GM06990 (cell line): ENCODE data around the gene LIN28A.

Experiments used
- DNase-seq: peaks from one replicate; pipeline ENCODE4 v3.0.0-alpha.2; 2011; ENCODE audit not compliant: insufficient read length; ENCODE audit errors: extremely low read depth
- H3K27me3 ChIP-seq: replicated peaks from 2 replicates; pipeline ENCODE4 v1.6.0; 2011; ENCODE audit warnings: low read length; ENCODE audit not compliant: control insufficient read depth, insufficient read depth
- H3K36me3 ChIP-seq: 2 replicates; pipeline ENCODE4 v1.5.1; 2011; ENCODE audit warnings: low read length; ENCODE audit not compliant: control insufficient read depth, insufficient read depth
- H3K4me3 ChIP-seq: replicated peaks from 2 replicates; pipeline ENCODE4 v1.5.1; 2011; ENCODE audit warnings: low read depth, mild to moderate bottlenecking, control low read depth, low read length
- CTCF ChIP-seq: IDR thresholded peaks from 2 replicates; pipeline ENCODE4 v1.5.1; 2011; ENCODE audit warnings: low read length, control low read depth, mild to moderate bottlenecking, inconsistent platforms; ENCODE audit not compliant: insufficient read depth, poor library complexity, severe bottlenecking

The LIN28A gene

GRCh38 chr1:26391450-26391849 is 19.2 kb upstream of the LIN28A start:
- DNase-seq = no peak
- Histone ChIP-seq H3K4me3 (no peak overlapping the region), H3K36me3 (no peaks in the 10 kb centered on the region), H3K27me3 (no peaks in the 10 kb centered on the region)
- peak; percentile 61 for TF ChIP-seq CTCF

GRCh38 chr1:26395754-26396153 is 14.9 kb upstream of the LIN28A start:
- no peak for DNase-seq
- TF ChIP-seq CTCF = no peak

GRCh38 chr1:26399034-26399433 is 11.6 kb upstream of the LIN28A start:
- H3K4me3 ChIP-seq = no peak overlapping the region
- no peaks in the 10 kb centered on the region for H3K27me3 ChIP-seq
- no peaks in the 10 kb centered on the region for H3K36me3 ChIP-seq
- DNase-seq = no peak
- TF ChIP-seq CTCF = no peak

More at GRCh38 chr1:26395754-26396153, 14.9 kb upstream of the LIN28A start:
- Histone ChIP-seq H3K4me3 (no peak overlapping the region), H3K27me3 (no peaks in the 10 kb centered on the region), H3K36me3 (no peaks in the 10 kb centered on the region)

- no peak for TF ChIP-seq CTCF
- Histone ChIP-seq H3K27me3 (no peaks in the 10 kb centered on the region), H3K4me3 (no peak overlapping the region), H3K36me3 (no peaks in the 10 kb centered on the region)
- no peak for DNase-seq
These were observed 8.7 kb upstream of the LIN28A start for GRCh38 chr1:26401891-26402290.

GRCh38 chr1:26403656-26404055 is 7.0 kb upstream of the LIN28A start:
- Histone ChIP-seq H3K27me3 (no peaks in the 10 kb centered on the region), H3K36me3 (no peaks in the 10 kb centered on the region), H3K4me3 (no peak overlapping the region)
- no peak for DNase-seq
- no peak for TF ChIP-seq CTCF

- DNase-seq = no peak
- Histone ChIP-seq H3K27me3 (no peaks in the 10 kb centered on the region), H3K4me3 (no peak overlapping the region), H3K36me3 (no peaks in the 10 kb centered on the region)
- TF ChIP-seq CTCF = no peak
These were observed 6.0 kb upstream of the LIN28A start for GRCh38 chr1:26404641-26405040.
